Subcutaneous abdominal adipose tissue (tissue), 5 donors: ENCODE results near the gene REEP3.

ENCODE experiments used
- H3K27ac ChIP-seq: one replicate; pipeline ENCODE4 v1.7.0; 2013; ENCODE audit warnings: low read depth, mild to moderate bottlenecking, inconsistent platforms, low read length, moderate library complexity
- H3K27me3 ChIP-seq, 5 donors: one replicate each; pipeline ENCODE4 v1.7.0; 2013; ENCODE audit warnings: low read length in 5 of 5, inconsistent platforms in 1 of 5; ENCODE audit not compliant: control insufficient read depth in 5 of 5, insufficient read depth in 4 of 5
- H3K36me3 ChIP-seq, 5 donors: one replicate each; pipeline ENCODE4 v1.7.0; 2013; ENCODE audit warnings: low read length in 5 of 5; ENCODE audit not compliant: control insufficient read depth in 5 of 5, insufficient read depth in 5 of 5
- H3K4me1 ChIP-seq, 5 donors: one replicate each; pipeline ENCODE4 v1.7.0; 2013; ENCODE audit warnings: low read length in 5 of 5, mild to moderate bottlenecking in 3 of 5, moderate library complexity in 1 of 5; ENCODE audit not compliant: control insufficient read depth in 5 of 5, insufficient read depth in 5 of 5
- H3K4me3 ChIP-seq, 5 donors: one replicate each; pipeline ENCODE4 v1.7.0; 2013; ENCODE audit warnings: low read length in 5 of 5, low read depth in 1 of 5
- H3K9ac ChIP-seq, 5 donors: one replicate each; pipeline ENCODE4 v1.7.0; 2013; ENCODE audit warnings: low read length in 5 of 5, mild to moderate bottlenecking in 4 of 5, moderate library complexity in 3 of 5
- H3K9me3 ChIP-seq, 5 donors: one replicate each; pipeline ENCODE4 v1.7.0; 2013; ENCODE audit warnings: low read length in 5 of 5; ENCODE audit not compliant: control insufficient read depth in 5 of 5
- donor health status: healthy.
- donor health status: healthy.
- donor health status: healthy.
- donor health status: healthy.
- donor health status: healthy.

The REEP3 gene

GRCh38 chr10:63522995-63523394 lies 1.8 kb downstream of the REEP3 start:
- Histone ChIP-seq H3K9me3 (no peaks in the 10 kb centered on the region), H3K4me1 (peaks cover 0 to 34% (median 23%) of the 10 kb centered on the region in 5 donors), H3K27ac (peak overlapping the region; percentile 85), H3K36me3 (no peaks in the 10 kb centered on the region), H3K4me3 (peak overlapping the region in 1 of 5 donors; percentile 93), H3K9ac (peak overlapping the region in 3 of 5 donors; percentile 88 to 92 (median 90)), H3K27me3 (no peaks in the 10 kb centered on the region)

- peaks cover 0 to 30% (median 23%) of the 10 kb centered on the region in 5 donors for H3K4me1 ChIP-seq
- H3K9ac ChIP-seq, result no peak overlapping the region
- no peaks in the 10 kb centered on the region for H3K9me3 ChIP-seq
- peaks cover 0 to 4% (median 2%) of the 10 kb centered on the region in 5 donors for H3K36me3 ChIP-seq
- no peak overlapping the region for H3K4me3 ChIP-seq
- no peak overlapping the region for H3K27ac ChIP-seq
- no peaks in the 10 kb centered on the region for H3K27me3 ChIP-seq
Observed at GRCh38 chr10:63525021-63525420, 3.8 kb downstream of the REEP3 start.

- Histone ChIP-seq H3K4me3 (no peak overlapping the region), H3K36me3 (peaks cover 0 to 4% (median 2%) of the 10 kb centered on the region in 5 donors), H3K27me3 (no peaks in the 10 kb centered on the region), H3K4me1 (peaks cover 0 to 16% (median 8%) of the 10 kb centered on the region in 5 donors), H3K9me3 (no peaks in the 10 kb centered on the region), H3K9ac (no peak overlapping the region), H3K27ac (no peak overlapping the region)
Observed at GRCh38 chr10:63527401-63527800, 6.2 kb downstream of the REEP3 start.

GRCh38 chr10:63528084-63528744 lies 7.0 kb downstream of the REEP3 start:
- no peak overlapping the region for H3K4me3 ChIP-seq
- peaks cover 0 to 4% (median 2%) of the 10 kb centered on the region in 5 donors for H3K36me3 ChIP-seq
- peaks cover 0 to 8% (median 1%) of the 10 kb centered on the region in 5 donors for H3K4me1 ChIP-seq
- H3K9me3 ChIP-seq, result no peaks in the 10 kb centered on the region
- no peaks in the 10 kb centered on the region for H3K27me3 ChIP-seq
- no peak overlapping the region for H3K27ac ChIP-seq
- no peak overlapping the region for H3K9ac ChIP-seq

GRCh38 chr10:63530409-63530808 lies 9.2 kb downstream of the REEP3 start:
- no peak overlapping the region for H3K4me3 ChIP-seq
- H3K36me3 ChIP-seq, result peaks cover 0 to 4% (median 2%) of the 10 kb centered on the region in 5 donors
- no peak overlapping the region for H3K9ac ChIP-seq
- H3K9me3 ChIP-seq, result no peaks in the 10 kb centered on the region
- H3K27ac ChIP-seq, result no peak overlapping the region
- H3K27me3 ChIP-seq, result no peaks in the 10 kb centered on the region
- H3K4me1 ChIP-seq, result peaks cover 0 to 2% (median 0%) of the 10 kb centered on the region in 5 donors

- no peaks in the 10 kb centered on the region for H3K4me1 ChIP-seq
- no peak overlapping the region for H3K27ac ChIP-seq
- H3K36me3 ChIP-seq, result no peaks in the 10 kb centered on the region
- no peak overlapping the region for H3K4me3 ChIP-seq
- H3K9ac ChIP-seq, result no peak overlapping the region
- no peaks in the 10 kb centered on the region for H3K27me3 ChIP-seq
- no peaks in the 10 kb centered on the region for H3K9me3 ChIP-seq
Observed at GRCh38 chr10:63534723-63535122, 13.5 kb downstream of the REEP3 start.

GRCh38 chr10:63536698-63537097 lies 15.5 kb downstream of the REEP3 start:
- H3K36me3 ChIP-seq, result no peaks in the 10 kb centered on the region
- H3K4me1 ChIP-seq, result peaks cover 0 to 4% (median 0%) of the 10 kb centered on the region in 5 donors
- no peaks in the 10 kb centered on the region for H3K9me3 ChIP-seq

GRCh38 chr10:63537536-63537935 lies 16.3 kb downstream of the REEP3 start:
- Histone ChIP-seq H3K27me3 (no peaks in the 10 kb centered on the region), H3K4me1 (peaks cover 0 to 4% (median 0%) of the 10 kb centered on the region in 5 donors), H3K9ac (no peak overlapping the region), H3K36me3 (no peaks in the 10 kb centered on the region), H3K4me3 (no peak overlapping the region), H3K27ac (no peak overlapping the region), H3K9me3 (no peaks in the 10 kb centered on the region)

More at GRCh38 chr10:63536698-63537097, 15.5 kb downstream of the REEP3 start:
- no peak overlapping the region for H3K9ac ChIP-seq
- no peak overlapping the region for H3K27ac ChIP-seq
- no peak overlapping the region for H3K4me3 ChIP-seq
- no peaks in the 10 kb centered on the region for H3K27me3 ChIP-seq

- no peak overlapping the region for H3K4me3 ChIP-seq
- peaks cover 0 to 4% (median 0%) of the 10 kb centered on the region in 5 donors for H3K4me1 ChIP-seq
- no peaks in the 10 kb centered on the region for H3K36me3 ChIP-seq
- H3K9me3 ChIP-seq, result no peaks in the 10 kb centered on the region
- H3K9ac ChIP-seq, result no peak overlapping the region
- no peak overlapping the region for H3K27ac ChIP-seq
- H3K27me3 ChIP-seq, result no peaks in the 10 kb centered on the region
Observed at GRCh38 chr10:63539377-63539776, 18.2 kb downstream of the REEP3 start.

GRCh38 chr10:63539994-63540393 lies 18.8 kb downstream of the REEP3 start:
- Histone ChIP-seq H3K9ac (no peak overlapping the region), H3K27ac (no peak overlapping the region), H3K27me3 (no peaks in the 10 kb centered on the region), H3K4me1 (peaks cover 0 to 4% (median 0%) of the 10 kb centered on the region in 5 donors), H3K9me3 (no peaks in the 10 kb centered on the region), H3K36me3 (no peaks in the 10 kb centered on the region), H3K4me3 (no peak overlapping the region)
